T-helper 2 cell treated with Interferon-gamma antibody and Interleukin-4, amounts not matched to agents 5 μg/mL and 100 μg/mL, for 36 hours (primary cell): Measurements from ENCODE around the gene ZEB2.

Experiments
- DNase-seq: peaks from one replicate; pipeline ENCODE4 v3.0.0; 2021; ENCODE audit warnings: low spot score
- H3K27ac Mint-ChIP-seq: one replicate; pipeline ENCODE4 v1.8.0; 2021; ENCODE audit warnings: mild to moderate bottlenecking, mixed read lengths
- H3K27me3 Mint-ChIP-seq: one replicate; pipeline ENCODE4 v1.8.0; 2021; ENCODE audit warnings: low read depth, mixed read lengths
- H3K36me3 Mint-ChIP-seq: one replicate; pipeline ENCODE4 v1.8.0; 2021; ENCODE audit warnings: low read depth, mixed read lengths
- H3K4me1 Mint-ChIP-seq: one replicate; pipeline ENCODE4 v1.8.0; 2021; ENCODE audit warnings: low read depth, mixed read lengths
- H3K4me3 Mint-ChIP-seq: one replicate; pipeline ENCODE4 v1.8.0; 2022; ENCODE audit warnings: mild to moderate bottlenecking, moderate library complexity, mixed read lengths
- H3K9me3 Mint-ChIP-seq: one replicate; pipeline ENCODE4 v1.8.0; 2021; ENCODE audit warnings: mixed read lengths

ZEB2 gene

DNA sequence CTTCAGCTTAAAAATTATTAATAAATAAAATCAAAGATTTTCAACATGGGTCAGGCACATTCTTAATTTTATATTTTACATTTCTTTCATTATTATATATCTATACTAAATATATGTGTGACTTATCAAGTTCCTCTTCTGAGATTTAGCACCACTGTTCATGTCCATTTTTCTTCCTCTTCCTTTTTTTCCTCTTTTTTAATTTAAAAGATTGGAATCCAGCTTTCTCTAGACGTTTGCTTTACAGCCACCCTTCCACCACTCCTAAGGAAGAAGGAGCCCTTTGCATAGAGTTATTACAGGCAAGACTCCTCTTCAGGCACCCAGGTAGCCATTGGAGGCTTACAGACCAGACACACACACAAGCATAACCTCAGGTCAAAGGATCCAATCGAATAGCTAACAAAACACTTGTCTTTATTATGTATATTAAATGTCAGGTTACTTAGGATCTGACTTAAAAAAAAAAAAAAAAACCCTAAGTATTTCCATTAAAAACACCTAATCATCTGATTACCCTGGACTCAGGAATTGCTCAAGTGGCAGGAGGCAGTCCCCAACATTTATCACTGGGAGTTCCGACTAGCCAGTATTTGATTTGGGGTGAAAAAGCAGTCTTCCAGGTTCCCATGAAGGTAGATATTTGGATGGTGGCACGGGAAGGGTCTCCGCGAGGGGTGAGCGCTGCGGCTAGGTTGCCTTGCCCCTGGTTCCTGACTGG lies 2.4 kb upstream of the ZEB2 start:
- Mint-ChIP-seq H3K4me3 (peak overlapping the region; percentile 86), H3K4me1 (peaks cover 18% of the 10 kb centered on the region), H3K36me3 (no peaks in the 10 kb centered on the region), H3K9me3 (no peaks in the 10 kb centered on the region), H3K27me3 (peaks cover 60% of the 10 kb centered on the region), H3K27ac (no peak overlapping the region)
- no peak for DNase-seq

DNA sequence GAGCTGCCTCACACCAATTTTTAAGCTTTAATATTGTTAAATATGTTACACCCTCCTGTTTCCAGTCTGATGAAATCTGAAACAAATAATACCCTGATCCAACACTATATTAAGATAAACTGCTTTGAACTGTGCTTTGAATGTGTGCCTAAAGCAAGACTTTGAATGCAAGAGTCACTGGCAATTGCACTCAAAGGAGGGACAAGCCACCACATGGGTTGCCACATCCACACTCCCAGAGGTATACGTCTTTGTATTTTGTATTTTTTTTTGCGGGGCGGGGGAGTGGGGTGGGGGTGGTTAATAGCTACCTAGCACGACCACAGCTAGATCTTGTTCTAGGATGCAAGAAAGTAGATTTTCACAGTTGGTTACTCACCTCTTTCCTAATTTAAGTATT lies 1.8 kb upstream of the ZEB2 start:
- Mint-ChIP-seq H3K27ac (no peak overlapping the region), H3K36me3 (peaks cover 2% of the 10 kb centered on the region), H3K4me1 (peaks cover 20% of the 10 kb centered on the region), H3K9me3 (no peaks in the 10 kb centered on the region), H3K4me3 (no peak overlapping the region), H3K27me3 (peaks cover 55% of the 10 kb centered on the region)
- no peak for DNase-seq

DNA sequence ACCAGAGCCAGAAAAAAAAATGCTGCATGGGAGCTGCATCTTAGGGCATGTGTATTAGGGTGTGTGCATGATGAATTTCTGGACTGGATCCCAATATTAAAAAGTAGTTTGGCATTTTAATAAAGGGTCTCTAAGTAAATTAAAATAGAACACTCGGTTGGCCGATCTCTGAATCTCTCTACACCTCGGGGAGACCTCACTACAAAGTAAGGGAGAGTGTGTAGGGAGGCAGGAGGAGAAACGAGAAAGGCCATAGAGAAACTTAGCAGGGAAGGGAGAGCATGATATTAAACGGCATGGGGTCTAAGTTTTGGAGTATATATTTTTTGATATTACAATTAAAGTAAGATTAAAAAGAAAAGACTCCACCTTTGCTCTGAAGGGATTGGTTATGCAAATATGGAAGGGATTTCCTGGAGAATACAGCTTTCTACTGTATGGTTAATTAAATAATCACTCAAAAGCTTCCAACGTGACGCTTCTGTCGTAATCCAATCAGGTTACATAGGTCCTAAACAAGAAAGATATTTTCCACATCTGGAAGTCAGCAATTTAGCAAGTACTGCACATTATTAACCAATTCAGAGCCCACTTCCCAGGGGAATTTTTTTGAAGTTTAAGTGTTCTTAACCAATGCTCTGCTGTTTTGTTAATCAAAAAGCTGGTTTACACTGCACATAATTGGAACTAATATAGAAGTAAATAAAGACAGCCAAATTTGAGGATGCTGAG lies 1.0 kb upstream of the ZEB2 start:
- Mint-ChIP-seq H3K27me3 (peaks cover 49% of the 10 kb centered on the region), H3K4me3 (peak overlapping the region; percentile 39), H3K36me3 (peaks cover 2% of the 10 kb centered on the region), H3K9me3 (no peaks in the 10 kb centered on the region), H3K4me1 (peaks cover 20% of the 10 kb centered on the region), H3K27ac (no peak overlapping the region)
- no peak for DNase-seq

DNA sequence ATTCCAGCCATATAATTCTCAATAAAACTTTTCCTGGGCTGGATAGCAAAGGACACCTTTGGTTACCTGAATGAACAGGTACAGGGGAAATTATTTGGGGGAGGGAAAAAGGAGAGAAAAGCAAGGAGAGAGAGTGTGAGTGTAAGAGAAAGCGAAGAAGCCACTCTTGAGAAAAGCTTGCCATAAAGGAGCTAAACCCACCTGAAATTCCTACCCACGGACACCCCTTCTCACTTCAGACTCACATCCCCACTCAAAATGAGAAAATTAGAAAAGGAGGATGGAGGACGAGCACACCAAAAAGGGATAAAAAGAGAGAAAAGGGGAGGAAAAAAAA lies 354 bp downstream of the ZEB2 start:
- Mint-ChIP-seq H3K9me3 (no peaks in the 10 kb centered on the region), H3K36me3 (peaks cover 2% of the 10 kb centered on the region), H3K4me3 (no peak overlapping the region), H3K27ac (no peak overlapping the region), H3K27me3 (peaks cover 42% of the 10 kb centered on the region), H3K4me1 (peaks cover 23% of the 10 kb centered on the region)
- DNase-seq: no peak

DNA sequence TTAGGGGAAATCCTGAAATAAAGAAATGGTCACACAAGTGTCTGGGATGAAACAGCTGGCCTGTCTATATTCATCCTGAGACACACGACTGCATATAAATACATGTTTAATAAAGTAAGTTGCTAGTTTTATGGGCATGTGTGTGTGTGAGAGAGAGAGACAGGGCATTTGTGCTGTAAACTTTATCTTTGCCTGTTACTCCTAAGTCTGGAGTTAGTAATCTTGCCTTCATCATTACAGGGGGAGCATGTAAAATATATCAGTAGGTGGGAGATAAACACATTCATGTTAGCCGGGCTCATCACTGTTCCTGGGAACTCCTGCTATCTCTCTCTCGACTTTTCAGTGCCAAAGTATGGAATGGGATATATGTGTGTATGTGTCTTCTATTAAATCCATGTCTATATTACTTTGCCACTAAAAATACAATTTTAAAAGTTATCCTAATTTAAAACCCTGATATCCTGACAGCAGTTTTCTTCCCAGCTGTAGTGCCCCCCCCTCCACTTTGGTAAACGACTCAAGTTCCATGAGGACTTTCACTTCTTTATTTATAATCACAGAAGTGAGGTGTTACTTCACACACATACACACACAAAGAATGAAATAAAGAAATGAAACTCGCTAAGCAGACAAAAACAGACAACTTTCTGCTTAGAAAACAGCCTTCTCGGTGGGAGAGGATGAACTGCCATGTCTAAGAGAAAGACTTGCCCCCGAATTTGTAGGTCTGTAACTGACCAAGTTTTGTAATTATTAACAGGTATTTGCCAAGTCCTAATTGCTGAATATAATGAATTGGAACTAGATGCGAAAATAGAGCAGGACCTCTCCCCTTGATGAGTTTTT lies 947 bp downstream of the ZEB2 start:
- peaks cover 2% of the 10 kb centered on the region for H3K36me3 Mint-ChIP-seq
- no peak overlapping the region for H3K4me3 Mint-ChIP-seq
- H3K9me3 Mint-ChIP-seq: no peaks in the 10 kb centered on the region
- peaks cover 27% of the 10 kb centered on the region for H3K4me1 Mint-ChIP-seq
- DNase-seq: no peak
- H3K27me3 Mint-ChIP-seq: peaks cover 47% of the 10 kb centered on the region
- no peak overlapping the region for H3K27ac Mint-ChIP-seq

DNA sequence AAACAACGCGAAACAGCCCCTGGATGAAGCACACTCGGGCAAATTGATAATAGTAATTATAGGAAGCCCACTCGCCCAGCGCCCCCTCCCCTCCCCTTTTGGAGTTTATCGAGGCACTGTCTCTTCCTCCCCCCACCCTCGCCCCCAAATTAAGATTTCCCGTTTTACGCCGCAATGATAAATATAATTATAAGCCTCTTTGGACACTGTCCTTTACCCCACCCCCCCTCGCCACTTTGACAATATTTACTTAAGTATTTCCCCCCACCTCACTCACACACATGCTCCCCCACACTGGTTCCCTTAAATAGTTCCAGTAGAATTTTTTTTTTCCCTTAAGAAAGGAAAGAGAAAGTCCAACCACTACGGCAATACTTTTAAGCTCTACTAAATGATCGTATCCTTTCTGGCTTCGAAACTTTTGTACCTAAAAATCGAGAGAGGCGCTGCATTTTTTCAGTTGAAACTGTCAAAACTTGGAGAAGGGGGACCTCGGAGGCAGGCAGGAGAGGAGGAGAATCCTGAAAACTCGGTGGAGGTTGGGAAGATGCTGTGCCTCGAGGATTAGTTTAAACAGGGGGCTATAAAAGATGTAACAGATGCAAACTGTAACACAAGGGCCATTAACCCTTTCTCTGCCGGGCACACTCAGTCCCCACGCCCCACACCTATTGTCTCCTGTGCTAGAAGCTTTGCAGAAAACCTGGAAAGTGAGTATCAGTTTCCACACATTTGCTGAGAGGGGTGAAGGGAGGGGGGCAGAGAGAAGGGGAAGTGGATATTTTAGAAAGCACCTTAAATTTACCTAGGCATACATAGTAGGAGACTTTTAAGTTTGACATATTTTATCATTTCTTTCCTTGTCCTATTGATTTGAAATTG lies 1.8 kb downstream of the ZEB2 start:
- Mint-ChIP-seq H3K9me3 (no peaks in the 10 kb centered on the region), H3K36me3 (peaks cover 2% of the 10 kb centered on the region), H3K27ac (no peak overlapping the region), H3K27me3 (peaks cover 42% of the 10 kb centered on the region), H3K4me1 (peaks cover 21% of the 10 kb centered on the region), H3K4me3 (no peak overlapping the region)
- no peak for DNase-seq

DNA sequence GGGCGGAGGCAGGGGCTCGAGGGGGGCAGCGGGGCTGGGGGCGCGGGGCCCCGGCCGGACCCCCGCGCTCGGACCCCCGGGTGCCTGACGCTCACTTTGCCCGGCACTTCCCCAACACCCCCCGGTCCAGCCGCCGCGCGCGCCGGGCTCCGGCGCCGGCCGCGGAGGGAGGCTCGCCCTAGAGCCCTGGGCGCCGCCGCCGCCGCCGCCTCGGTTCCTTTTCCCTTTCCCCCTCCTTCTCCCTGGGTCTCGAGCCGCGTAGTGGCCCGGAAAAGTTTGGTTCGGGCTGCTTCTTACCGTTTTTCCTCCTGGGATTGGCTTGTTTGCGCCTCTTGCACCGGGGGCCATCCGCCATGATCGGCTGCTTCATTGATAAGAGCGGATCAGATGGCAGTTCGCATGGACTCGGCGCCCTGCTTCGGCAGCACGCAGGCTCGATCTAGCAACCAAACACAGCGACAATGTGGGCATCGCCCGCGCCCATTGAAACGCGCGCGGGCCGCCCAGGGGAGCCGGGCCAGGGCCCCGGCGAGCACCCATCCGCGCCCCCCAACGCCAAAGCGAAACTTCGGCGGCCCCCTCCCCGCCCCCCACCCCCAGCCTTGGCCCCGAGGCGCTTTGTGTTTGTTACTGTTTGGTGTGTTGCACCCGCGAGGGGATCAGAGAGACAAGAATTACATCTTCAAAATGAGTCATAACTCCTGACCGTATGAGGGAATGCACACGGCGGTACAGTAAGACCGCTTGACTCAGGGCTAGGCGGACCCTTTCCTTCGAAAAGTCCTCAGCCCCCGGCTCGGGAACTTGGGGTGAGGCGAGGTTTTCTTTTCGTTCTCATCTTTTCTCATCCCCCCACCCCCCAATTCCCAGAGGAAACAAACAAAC lies 2.7 kb downstream of the ZEB2 start:
- peaks cover 39% of the 10 kb centered on the region for H3K27me3 Mint-ChIP-seq
- H3K4me3 Mint-ChIP-seq: no peak overlapping the region
- H3K36me3 Mint-ChIP-seq: peaks cover 2% of the 10 kb centered on the region
- H3K4me1 Mint-ChIP-seq: peaks cover 13% of the 10 kb centered on the region
- H3K27ac Mint-ChIP-seq: peak overlapping the region; percentile 100
- H3K9me3 Mint-ChIP-seq: no peaks in the 10 kb centered on the region
- peak; percentile 71 for DNase-seq

DNA sequence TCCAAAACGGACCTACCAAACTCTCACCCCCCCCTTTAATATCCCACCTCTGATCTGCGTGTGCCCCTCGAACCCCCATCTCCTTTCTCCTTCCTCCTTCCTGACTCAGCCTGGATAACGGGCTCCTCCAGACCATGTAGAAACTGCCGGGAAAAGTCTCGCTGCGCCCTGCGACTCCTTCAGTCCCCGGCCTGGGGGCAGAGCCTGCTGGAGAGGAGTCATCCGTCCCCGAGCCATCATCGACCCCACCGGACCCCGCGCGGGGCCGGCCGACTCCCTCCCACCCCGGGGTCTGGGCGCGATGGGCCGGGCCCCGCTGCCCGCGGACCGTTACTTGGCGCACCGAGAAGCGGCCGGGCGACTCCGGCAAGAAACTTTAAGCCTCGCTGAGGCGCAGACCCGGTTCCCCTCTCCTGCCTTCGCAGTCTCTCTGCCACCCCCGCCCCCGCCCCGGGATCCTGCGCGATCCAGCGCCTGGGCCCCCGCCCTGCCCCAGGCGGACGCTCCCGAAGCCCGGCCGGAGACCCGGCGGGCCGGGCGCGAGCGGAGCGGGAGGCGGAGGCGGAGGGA lies 3.4 kb downstream of the ZEB2 start:
- Mint-ChIP-seq H3K4me1 (peaks cover 13% of the 10 kb centered on the region), H3K27ac (peak overlapping the region; percentile 82), H3K36me3 (peaks cover 2% of the 10 kb centered on the region), H3K4me3 (peak overlapping the region; percentile 87), H3K27me3 (peaks cover 40% of the 10 kb centered on the region), H3K9me3 (no peaks in the 10 kb centered on the region)
- peak; percentile 28 for DNase-seq

DNA sequence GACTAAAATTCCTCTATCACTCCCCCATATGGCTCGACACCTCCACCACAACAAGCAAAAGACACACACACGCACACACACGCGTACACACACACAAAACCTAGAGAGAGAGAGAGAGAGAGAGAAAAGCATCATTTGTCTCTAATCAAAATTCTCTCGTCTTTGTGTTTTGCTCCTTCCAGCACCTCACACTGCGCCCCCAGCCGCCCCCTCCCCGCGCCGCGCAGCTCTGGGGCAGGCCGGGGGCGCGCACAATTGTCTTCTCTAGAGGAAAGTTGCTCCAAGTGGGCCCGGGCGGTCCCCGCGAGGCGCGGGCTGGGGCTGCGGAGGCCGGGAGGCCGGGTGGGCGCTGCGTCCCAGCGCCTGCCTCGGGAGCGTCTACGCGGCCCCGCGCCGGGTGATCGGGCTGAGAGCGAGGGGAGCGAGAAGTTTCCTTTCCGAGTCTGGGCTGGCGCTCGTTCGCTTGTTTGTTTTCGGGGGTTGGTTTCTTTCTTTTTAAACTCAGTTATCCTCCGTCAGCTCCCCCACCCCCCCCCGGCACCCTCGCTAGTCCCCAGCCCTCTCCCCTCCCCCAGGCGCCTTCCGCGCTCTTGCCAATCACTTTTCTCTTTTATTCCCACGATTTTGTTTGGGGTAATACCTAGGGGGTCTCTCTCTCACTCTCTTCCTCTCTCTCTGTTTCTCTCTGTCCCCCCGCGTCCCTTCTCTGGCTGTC lies 4.1 kb downstream of the ZEB2 start:
- H3K27ac Mint-ChIP-seq: peak overlapping the region; percentile 82
- H3K36me3 Mint-ChIP-seq: peaks cover 2% of the 10 kb centered on the region
- peaks cover 13% of the 10 kb centered on the region for H3K4me1 Mint-ChIP-seq
- peak overlapping the region; percentile 87 for H3K4me3 Mint-ChIP-seq
- peaks cover 37% of the 10 kb centered on the region for H3K27me3 Mint-ChIP-seq
- no peaks in the 10 kb centered on the region for H3K9me3 Mint-ChIP-seq
- DNase-seq: peak; percentile 28

DNA sequence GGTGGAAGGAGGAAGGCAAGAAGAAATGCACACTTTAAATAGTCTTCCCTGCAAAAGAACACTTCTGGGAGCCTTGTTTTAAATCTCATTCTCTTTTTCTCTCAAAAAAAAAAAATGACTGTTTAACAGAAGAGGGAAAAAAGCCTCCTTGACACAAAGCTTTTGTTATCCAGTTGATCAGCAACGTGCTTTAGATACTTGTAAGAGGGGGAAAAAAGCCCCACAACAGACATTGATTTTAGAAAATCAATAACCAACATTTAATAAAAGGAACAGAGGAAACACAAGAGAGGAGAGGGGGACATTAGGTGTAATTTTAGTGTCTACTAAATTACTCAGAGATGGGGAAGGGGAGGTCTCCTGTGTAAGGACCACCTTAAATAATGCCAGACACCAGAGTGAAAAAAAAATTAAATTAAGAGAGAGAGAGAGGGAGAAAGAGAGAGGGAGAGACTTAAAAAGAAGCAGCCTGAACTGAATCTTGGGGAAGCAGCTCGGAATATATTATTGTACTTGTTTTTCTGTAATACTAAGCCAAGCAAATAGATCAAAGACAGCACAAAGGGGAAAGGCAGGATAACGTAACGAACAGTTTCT lies 4.7 kb downstream of the ZEB2 start:
- Mint-ChIP-seq H3K27ac (peak overlapping the region; percentile 65), H3K36me3 (peaks cover 2% of the 10 kb centered on the region), H3K27me3 (peaks cover 35% of the 10 kb centered on the region), H3K4me1 (peaks cover 14% of the 10 kb centered on the region), H3K4me3 (peak overlapping the region; percentile 77), H3K9me3 (no peaks in the 10 kb centered on the region)
- DNase-seq: no peak

DNA sequence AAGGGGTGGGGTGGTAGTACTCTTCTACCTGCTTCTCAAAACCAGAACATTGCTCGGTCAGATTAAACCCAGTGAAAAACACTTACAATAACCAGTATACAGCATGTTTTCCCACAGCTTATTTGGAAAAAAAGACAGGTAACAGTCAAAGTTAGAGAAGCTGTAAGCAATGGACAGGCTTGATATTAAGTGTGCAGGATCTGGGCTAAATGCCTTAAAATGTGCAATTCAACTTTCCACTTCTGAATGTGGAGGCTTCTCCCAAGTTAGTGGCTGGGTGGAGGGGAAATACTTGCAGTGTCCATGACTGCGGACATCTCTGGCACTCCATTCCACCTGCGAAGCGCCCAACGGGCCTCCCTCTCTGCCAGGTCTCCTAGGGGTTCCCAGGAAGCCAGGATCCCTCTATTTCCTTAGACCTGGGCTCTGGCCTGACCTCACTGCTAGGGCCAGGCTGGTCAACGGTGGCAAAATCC lies 5.3 kb downstream of the ZEB2 start:
- no peak overlapping the region for H3K4me3 Mint-ChIP-seq
- peaks cover 2% of the 10 kb centered on the region for H3K36me3 Mint-ChIP-seq
- H3K27me3 Mint-ChIP-seq: peaks cover 35% of the 10 kb centered on the region
- H3K4me1 Mint-ChIP-seq: peaks cover 14% of the 10 kb centered on the region
- H3K9me3 Mint-ChIP-seq: no peaks in the 10 kb centered on the region
- DNase-seq: no peak
- no peak overlapping the region for H3K27ac Mint-ChIP-seq
